Measurements from ENCODE around the gene LNX2.

LNX2 gene

DNA sequence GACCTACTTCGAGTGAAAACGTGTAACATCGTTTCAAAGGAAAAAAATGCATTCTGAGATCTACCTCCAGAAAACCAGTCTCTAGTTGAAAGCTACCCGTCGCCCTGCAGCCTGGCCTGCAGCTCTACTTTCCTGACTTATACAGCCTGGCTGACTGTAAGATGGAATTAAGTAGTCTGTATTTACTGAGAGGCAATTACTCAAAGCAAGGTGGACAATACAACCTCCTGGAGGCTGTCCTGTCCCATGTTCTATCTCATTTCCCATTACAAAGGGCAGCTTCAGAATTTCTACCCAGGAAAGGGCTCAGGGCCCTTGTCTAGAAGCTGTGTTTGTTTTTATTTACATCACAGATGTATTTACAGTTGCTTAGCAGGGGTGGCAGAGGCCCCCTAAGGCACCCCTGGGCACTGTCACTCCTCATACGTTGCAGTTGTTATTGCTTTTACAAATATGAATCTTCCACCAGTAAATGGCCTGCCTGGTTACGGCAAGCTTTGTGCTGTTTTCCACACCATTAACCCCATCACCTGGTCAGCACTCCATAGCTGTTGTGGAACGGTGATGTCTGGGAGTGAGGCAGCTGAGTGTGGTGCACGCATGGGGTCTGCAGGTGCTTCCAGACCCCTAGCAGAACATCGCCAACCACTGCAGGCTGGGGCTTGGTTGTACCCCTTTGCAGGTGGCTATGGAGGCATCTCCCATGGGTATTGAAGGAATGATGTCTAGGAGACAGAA is 123.6 kb downstream of the LNX2 start:
- DNase-seq (ENCODE audit: extremely low read depth, low read depth) = no peak
- TF ChIP-seq, protein P1, sequence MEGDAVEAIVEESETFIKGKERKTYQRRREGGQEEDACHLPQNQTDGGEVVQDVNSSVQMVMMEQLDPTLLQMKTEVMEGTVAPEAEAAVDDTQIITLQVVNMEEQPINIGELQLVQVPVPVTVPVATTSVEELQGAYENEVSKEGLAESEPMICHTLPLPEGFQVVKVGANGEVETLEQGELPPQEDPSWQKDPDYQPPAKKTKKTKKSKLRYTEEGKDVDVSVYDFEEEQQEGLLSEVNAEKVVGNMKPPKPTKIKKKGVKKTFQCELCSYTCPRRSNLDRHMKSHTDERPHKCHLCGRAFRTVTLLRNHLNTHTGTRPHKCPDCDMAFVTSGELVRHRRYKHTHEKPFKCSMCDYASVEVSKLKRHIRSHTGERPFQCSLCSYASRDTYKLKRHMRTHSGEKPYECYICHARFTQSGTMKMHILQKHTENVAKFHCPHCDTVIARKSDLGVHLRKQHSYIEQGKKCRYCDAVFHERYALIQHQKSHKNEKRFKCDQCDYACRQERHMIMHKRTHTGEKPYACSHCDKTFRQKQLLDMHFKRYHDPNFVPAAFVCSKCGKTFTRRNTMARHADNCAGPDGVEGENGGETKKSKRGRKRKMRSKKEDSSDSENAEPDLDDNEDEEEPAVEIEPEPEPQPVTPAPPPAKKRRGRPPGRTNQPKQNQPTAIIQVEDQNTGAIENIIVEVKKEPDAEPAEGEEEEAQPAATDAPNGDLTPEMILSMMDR (IDR thresholded peaks at IDR 0.05; ENCODE audit: low read depth, low read length) = no peak

GRCh38 chr13:27496006-27496405 is 124.3 kb downstream of the LNX2 start:
- DNase-seq (ENCODE audit: extremely low read depth, low read depth) = no peak
- TF ChIP-seq, protein P1 (IDR thresholded peaks at IDR 0.05; ENCODE audit: low read depth, low read length) = no peak

Measured in AG09319 (cell line).